ENCODE results near the gene GPR34. TPM values are rescaled to one million over a fixed set of nuclear protein-coding genes. Genes with fewer than 3 reads are reported as not detected.

GPR34 gene
- total RNA-seq, 1 experiment from 2014 or later, result not detected

DNA sequence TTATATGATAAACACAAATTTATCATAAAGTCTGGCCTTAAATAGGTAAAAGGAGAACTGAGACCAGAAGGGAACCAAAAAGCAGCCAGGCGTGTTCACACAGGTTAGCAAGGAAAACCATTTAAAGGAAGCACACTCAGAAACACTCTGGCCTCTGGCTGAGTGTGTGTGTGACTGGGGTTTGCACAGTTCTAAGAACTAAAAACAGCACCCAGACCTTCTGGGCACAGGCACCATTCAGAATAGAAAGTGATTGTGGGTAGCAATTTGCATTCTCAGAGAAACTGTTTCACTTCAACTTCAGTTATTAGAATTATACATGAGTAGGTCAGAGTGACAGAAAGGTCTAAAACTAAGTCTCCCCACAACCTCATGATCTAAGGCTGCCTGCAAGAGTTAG lies 45.2 kb downstream of the GPR34 start:
- no peak overlapping the region for H3K9ac ChIP-seq (ENCODE audit: low read length)
- CTCF ChIA-PET, result no interaction called here
- no peaks in the 10 kb centered on the region for H3K27me3 ChIP-seq (ENCODE audit: low read length)
- no peaks in the 10 kb centered on the region for H4K20me1 ChIP-seq (ENCODE audit: low read length)
- intact Hi-C loops (cut with micrococcal nuclease), result loop anchor here (1.0 kb wide), 1 partner anchor 176 kb away; no protein-coding TSS in a partner anchor
- no TSS peak for BruUV-seq (replicated peaks)
- H3K36me3 ChIP-seq (ENCODE audit: low read depth, low read length), result no peaks in the 10 kb centered on the region
- POLR2A ChIA-PET (ENCODE audit: unreplicated experiment), result no interaction called here
- H3K9me3 ChIP-seq (ENCODE audit: low read length), result no peaks in the 10 kb centered on the region
- DNase-seq (no peak), ATAC-seq (no peak)
- no peak overlapping the region for H3K27ac ChIP-seq (ENCODE audit: low read length)
- no peaks in the 10 kb centered on the region for H3K79me2 ChIP-seq (ENCODE audit: low read length)
- H3K4me3 ChIP-seq (ENCODE audit: low read length), result no peak overlapping the region
- TF ChIP-seq EZH2 (IDR thresholded peaks at IDR 0.05; ENCODE audit: low read length, unreplicated experiment) (no peak), EZH2phosphoT487 (IDR thresholded peaks at IDR 0.05; ENCODE audit: borderline replicate concordance, low read length) (no peak)
- TF ChIP-seq, protein P1, sequence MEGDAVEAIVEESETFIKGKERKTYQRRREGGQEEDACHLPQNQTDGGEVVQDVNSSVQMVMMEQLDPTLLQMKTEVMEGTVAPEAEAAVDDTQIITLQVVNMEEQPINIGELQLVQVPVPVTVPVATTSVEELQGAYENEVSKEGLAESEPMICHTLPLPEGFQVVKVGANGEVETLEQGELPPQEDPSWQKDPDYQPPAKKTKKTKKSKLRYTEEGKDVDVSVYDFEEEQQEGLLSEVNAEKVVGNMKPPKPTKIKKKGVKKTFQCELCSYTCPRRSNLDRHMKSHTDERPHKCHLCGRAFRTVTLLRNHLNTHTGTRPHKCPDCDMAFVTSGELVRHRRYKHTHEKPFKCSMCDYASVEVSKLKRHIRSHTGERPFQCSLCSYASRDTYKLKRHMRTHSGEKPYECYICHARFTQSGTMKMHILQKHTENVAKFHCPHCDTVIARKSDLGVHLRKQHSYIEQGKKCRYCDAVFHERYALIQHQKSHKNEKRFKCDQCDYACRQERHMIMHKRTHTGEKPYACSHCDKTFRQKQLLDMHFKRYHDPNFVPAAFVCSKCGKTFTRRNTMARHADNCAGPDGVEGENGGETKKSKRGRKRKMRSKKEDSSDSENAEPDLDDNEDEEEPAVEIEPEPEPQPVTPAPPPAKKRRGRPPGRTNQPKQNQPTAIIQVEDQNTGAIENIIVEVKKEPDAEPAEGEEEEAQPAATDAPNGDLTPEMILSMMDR (conservative IDR thresholded peaks at IDR 0.05; ENCODE audit: low read depth, low read length), result no peak
- no peaks in the 10 kb centered on the region for H3K9me2 ChIP-seq (replicated peaks; ENCODE audit: low read length)
- H3K4me2 ChIP-seq (ENCODE audit: low read length), result no peak overlapping the region
- no peak overlapping the region for H2AFZ ChIP-seq (ENCODE audit: low read length)
- no peaks in the 10 kb centered on the region for H3F3A ChIP-seq (ENCODE audit: low read length, unreplicated experiment)
- H3K4me1 ChIP-seq (ENCODE audit: insufficient read depth, low read length), result no peaks in the 10 kb centered on the region

DNA sequence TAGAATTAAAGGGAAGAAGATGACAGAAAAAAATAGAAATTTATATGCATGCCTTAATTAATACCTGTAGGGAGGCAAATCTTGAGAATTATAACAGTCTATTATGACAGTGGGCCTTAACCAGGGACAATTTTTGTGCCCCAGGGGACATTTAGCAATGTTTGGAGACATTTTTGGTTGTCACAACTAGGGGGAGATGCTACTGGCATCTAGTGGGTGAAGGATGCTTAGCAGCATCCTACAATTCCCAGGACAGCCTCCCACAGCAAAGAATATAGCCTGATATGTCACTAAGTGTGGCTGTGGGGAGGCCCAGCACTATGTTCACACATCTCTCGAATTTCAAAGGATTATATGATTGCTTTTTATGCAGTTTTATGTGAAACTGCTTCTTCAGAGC lies 45.8 kb downstream of the GPR34 start:
- no peaks in the 10 kb centered on the region for H3F3A ChIP-seq (ENCODE audit: low read length, unreplicated experiment)
- H3K79me2 ChIP-seq (ENCODE audit: low read length), result no peaks in the 10 kb centered on the region
- no peaks in the 10 kb centered on the region for H3K9me3 ChIP-seq (ENCODE audit: low read length)

DNA sequence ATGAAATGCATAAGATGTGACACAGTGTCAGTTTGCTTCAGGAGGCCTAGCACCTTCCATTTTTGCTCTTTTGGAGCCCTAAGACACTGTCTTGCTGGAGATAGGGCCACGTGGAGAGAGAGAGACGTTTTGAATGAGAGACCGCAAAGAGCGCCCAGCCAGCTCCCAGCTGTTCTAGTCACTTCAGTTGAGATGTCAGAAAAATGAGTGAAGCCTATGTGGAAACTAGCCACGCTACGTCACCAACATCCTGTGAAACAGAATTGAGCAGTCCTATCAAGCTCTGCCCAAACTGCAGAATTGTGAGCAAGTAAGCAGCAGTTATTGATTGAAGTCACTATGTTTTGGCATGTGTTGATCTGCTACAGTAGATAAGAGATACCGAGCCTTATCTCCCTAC lies 48.3 kb downstream of the GPR34 start:
- Histone ChIP-seq H3K9me2 (replicated peaks; ENCODE audit: low read length) (no peaks in the 10 kb centered on the region), H3K9ac (ENCODE audit: low read length) (no peak overlapping the region), H3K79me2 (ENCODE audit: low read length) (no peaks in the 10 kb centered on the region), H3K4me3 (ENCODE audit: low read length) (no peak overlapping the region), H4K20me1 (ENCODE audit: low read length) (no peaks in the 10 kb centered on the region), H3K36me3 (ENCODE audit: low read depth, low read length) (no peaks in the 10 kb centered on the region), H3K9me3 (ENCODE audit: low read length) (no peaks in the 10 kb centered on the region), H2AFZ (ENCODE audit: low read length) (no peak overlapping the region), H3K27me3 (ENCODE audit: low read length) (no peaks in the 10 kb centered on the region), H3K4me1 (ENCODE audit: insufficient read depth, low read length) (no peaks in the 10 kb centered on the region), H3K4me2 (ENCODE audit: low read length) (no peak overlapping the region), H3F3A (ENCODE audit: low read length, unreplicated experiment) (no peaks in the 10 kb centered on the region), H3K27ac (ENCODE audit: low read length) (no peak overlapping the region)
- ChIA-PET CTCF (no interaction called here), POLR2A (ENCODE audit: unreplicated experiment) (no interaction called here)
- no peak for DNase-seq
- ATAC-seq, result no peak
- BruUV-seq (replicated peaks), result no TSS peak
- intact Hi-C loops (cut with micrococcal nuclease), result no loop called here
- TF ChIP-seq, protein P1 (conservative IDR thresholded peaks at IDR 0.05; ENCODE audit: low read depth, low read length), result no peak
- TF ChIP-seq EZH2phosphoT487 (IDR thresholded peaks at IDR 0.05; ENCODE audit: borderline replicate concordance, low read length) (no peak), EZH2 (IDR thresholded peaks at IDR 0.05; ENCODE audit: low read length, unreplicated experiment) (no peak)

More for the DNA sequence above, 45.8 kb downstream of the GPR34 start:
- TF ChIP-seq, protein P1 (conservative IDR thresholded peaks at IDR 0.05; ENCODE audit: low read depth, low read length), result peak; percentile 60
- TF ChIP-seq EZH2phosphoT487 (IDR thresholded peaks at IDR 0.05; ENCODE audit: borderline replicate concordance, low read length) (no peak), EZH2 (IDR thresholded peaks at IDR 0.05; ENCODE audit: low read length, unreplicated experiment) (no peak)
- CTCF ChIA-PET, result no interaction called here
- no peak overlapping the region for H3K4me2 ChIP-seq (ENCODE audit: low read length)
- no peaks in the 10 kb centered on the region for H3K27me3 ChIP-seq (ENCODE audit: low read length)
- ATAC-seq, result no peak
- no peaks in the 10 kb centered on the region for H3K36me3 ChIP-seq (ENCODE audit: low read depth, low read length)
- H3K9me2 ChIP-seq (replicated peaks; ENCODE audit: low read length), result no peaks in the 10 kb centered on the region
- POLR2A ChIA-PET (ENCODE audit: unreplicated experiment), result no interaction called here
- BruUV-seq (replicated peaks), result no TSS peak
- H3K27ac ChIP-seq (ENCODE audit: low read length), result no peak overlapping the region
- DNase-seq, result peak; percentile 46
- intact Hi-C loops (cut with micrococcal nuclease), result loop anchor here (1.0 kb wide), 1 partner anchor 176 kb away; no protein-coding TSS in a partner anchor
- no peak overlapping the region for H3K9ac ChIP-seq (ENCODE audit: low read length)
- no peak overlapping the region for H3K4me3 ChIP-seq (ENCODE audit: low read length)
- H4K20me1 ChIP-seq (ENCODE audit: low read length), result no peaks in the 10 kb centered on the region
- H2AFZ ChIP-seq (ENCODE audit: low read length), result no peak overlapping the region
- H3K4me1 ChIP-seq (ENCODE audit: insufficient read depth, low read length), result no peaks in the 10 kb centered on the region
